HL-60 (cell line): Measurements from ENCODE around the gene ZMPSTE24.
"Not testable (repeated sequence)": the region's sequence is repeated elsewhere in the genome, so short reads cannot be mapped to it uniquely, and the experiment has no call there.

Source experiments
- DNase-seq, 2 experiments: peaks; one replicate each; pipeline ENCODE4 v3.0.0-alpha.2; 2010 to 2020; ENCODE audit warnings: low read depth in 1 of 2, low spot score in 1 of 2
- H3K27ac ChIP-seq: fragments of 250-450 bp; sonication (Bioruptor Pico); replicated peaks from 2 replicates; pipeline ENCODE4 v1.5.1; 2020; ENCODE audit warnings: mild to moderate bottlenecking, moderate library complexity
- H3K27me3 ChIP-seq: fragments of 250-450 bp; sonication (Bioruptor Pico); 2 replicates; pipeline ENCODE4 v1.5.1; 2021; ENCODE audit warnings: mild to moderate bottlenecking, moderate library complexity; ENCODE audit not compliant: insufficient read depth, poor library complexity, severe bottlenecking
- H3K4me3 ChIP-seq: replicated peaks from 2 replicates; pipeline ENCODE4 v1.5.1; 2011; ENCODE audit warnings: mild to moderate bottlenecking, control low read depth, low read length; ENCODE audit not compliant: insufficient read depth
- GABPA ChIP-seq: IDR thresholded peaks from 2 replicates; pipeline ENCODE4 v1.6.1; 2012; ENCODE audit warnings: low read depth
- POLR2AphosphoS5 ChIP-seq: IDR thresholded peaks from 2 replicates; pipeline ENCODE4 v1.6.1; 2012; ENCODE audit warnings: low read depth
- SPI1 ChIP-seq: IDR thresholded peaks from 2 replicates; pipeline ENCODE4 v1.6.1; 2012; ENCODE audit warnings: low read depth, mild to moderate bottlenecking, borderline replicate concordance
- long read RNA-seq: library from polyadenylated mRNA; unstranded; transcript quantifications from one replicate; pipeline ENCODE4 v2.0.0, GENCODE V29; 2020
- TF ChIP-seq, protein P1 (sequence below): IDR thresholded peaks from one replicate; pipeline ENCODE4 v1.5.1; 2011; ENCODE audit warnings: low read length, control low read depth, inconsistent platforms; ENCODE audit not compliant: insufficient read depth
- TF ChIP-seq, protein P2 (sequence below): IDR thresholded peaks from 2 replicates; pipeline ENCODE4 v1.6.1; 2012; ENCODE audit warnings: low read depth; ENCODE audit not compliant: insufficient replicate concordance

Gene ZMPSTE24
- long read RNA-seq, transcript ZMPSTE24-201 (10 exons, 3,108 nt), result major isoform, 265 of 322 reads
- long read RNA-seq, partial matches to known transcripts, result 14 of 322 reads
- long read RNA-seq, other reads (novel, unspliced or antisense), result 43 of 322 reads

DNA sequence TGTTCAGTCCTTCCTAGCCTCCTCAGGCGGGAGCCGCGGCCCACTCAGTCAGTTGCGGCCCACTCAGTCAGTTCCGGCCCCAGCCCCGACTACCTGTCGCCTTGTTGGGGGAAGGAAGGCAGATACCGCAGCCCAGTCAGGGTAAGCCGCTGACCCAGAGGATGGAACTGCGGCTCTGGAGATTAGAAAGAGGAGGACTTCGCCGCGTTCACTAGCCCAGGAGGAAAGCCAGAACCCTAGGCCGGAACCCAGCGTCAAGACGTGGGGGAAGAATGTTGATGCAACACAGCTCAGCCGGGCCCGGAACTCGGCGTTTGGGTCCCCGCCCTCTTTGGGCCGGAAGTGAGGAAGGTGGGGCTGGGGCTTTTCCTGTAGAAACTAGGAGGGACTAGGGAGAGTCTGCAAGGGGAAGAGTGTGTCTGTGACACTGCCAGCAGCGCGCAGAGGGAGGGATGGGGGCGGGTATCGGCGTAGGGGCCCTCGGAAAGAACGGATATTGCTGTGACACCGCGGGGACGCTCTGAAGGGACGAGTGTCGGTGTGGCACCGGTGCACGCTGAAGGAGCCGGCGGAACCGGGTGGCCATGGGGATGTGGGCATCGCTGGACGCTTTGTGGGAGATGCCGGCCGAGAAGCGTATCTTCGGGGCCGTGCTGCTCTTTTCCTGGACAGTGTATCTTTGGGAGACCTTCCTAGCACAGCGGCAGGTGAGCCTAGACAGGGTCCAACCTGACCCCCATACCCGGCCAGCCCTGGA, at the start of gene ZMPSTE24:
Gene ZMPSTE24 (plus strand): TSS at position 549 of the 757 bp plus-strand sequence. CDS start 36 bp downstream, at position 585.
- Histone ChIP-seq H3K4me3 (peak within 1 kb of the TSS; percentile 89), H3K27ac (peak within 1 kb of the TSS; percentile 92), H3K27me3 (no peaks in the 10 kb centered on the region)
- TF ChIP-seq, protein P1, sequence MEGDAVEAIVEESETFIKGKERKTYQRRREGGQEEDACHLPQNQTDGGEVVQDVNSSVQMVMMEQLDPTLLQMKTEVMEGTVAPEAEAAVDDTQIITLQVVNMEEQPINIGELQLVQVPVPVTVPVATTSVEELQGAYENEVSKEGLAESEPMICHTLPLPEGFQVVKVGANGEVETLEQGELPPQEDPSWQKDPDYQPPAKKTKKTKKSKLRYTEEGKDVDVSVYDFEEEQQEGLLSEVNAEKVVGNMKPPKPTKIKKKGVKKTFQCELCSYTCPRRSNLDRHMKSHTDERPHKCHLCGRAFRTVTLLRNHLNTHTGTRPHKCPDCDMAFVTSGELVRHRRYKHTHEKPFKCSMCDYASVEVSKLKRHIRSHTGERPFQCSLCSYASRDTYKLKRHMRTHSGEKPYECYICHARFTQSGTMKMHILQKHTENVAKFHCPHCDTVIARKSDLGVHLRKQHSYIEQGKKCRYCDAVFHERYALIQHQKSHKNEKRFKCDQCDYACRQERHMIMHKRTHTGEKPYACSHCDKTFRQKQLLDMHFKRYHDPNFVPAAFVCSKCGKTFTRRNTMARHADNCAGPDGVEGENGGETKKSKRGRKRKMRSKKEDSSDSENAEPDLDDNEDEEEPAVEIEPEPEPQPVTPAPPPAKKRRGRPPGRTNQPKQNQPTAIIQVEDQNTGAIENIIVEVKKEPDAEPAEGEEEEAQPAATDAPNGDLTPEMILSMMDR, result no peak
- TF ChIP-seq POLR2AphosphoS5 (peak; percentile 91), GABPA (peak; percentile 98), SPI1 (peak; percentile 23; the same call in 1 of the 2 replicates)
- TF ChIP-seq, protein P2, sequence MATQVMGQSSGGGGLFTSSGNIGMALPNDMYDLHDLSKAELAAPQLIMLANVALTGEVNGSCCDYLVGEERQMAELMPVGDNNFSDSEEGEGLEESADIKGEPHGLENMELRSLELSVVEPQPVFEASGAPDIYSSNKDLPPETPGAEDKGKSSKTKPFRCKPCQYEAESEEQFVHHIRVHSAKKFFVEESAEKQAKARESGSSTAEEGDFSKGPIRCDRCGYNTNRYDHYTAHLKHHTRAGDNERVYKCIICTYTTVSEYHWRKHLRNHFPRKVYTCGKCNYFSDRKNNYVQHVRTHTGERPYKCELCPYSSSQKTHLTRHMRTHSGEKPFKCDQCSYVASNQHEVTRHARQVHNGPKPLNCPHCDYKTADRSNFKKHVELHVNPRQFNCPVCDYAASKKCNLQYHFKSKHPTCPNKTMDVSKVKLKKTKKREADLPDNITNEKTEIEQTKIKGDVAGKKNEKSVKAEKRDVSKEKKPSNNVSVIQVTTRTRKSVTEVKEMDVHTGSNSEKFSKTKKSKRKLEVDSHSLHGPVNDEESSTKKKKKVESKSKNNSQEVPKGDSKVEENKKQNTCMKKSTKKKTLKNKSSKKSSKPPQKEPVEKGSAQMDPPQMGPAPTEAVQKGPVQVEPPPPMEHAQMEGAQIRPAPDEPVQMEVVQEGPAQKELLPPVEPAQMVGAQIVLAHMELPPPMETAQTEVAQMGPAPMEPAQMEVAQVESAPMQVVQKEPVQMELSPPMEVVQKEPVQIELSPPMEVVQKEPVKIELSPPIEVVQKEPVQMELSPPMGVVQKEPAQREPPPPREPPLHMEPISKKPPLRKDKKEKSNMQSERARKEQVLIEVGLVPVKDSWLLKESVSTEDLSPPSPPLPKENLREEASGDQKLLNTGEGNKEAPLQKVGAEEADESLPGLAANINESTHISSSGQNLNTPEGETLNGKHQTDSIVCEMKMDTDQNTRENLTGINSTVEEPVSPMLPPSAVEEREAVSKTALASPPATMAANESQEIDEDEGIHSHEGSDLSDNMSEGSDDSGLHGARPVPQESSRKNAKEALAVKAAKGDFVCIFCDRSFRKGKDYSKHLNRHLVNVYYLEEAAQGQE, result peak; percentile 66
- peak; percentile 96 to 99 for DNase-seq

DNA sequence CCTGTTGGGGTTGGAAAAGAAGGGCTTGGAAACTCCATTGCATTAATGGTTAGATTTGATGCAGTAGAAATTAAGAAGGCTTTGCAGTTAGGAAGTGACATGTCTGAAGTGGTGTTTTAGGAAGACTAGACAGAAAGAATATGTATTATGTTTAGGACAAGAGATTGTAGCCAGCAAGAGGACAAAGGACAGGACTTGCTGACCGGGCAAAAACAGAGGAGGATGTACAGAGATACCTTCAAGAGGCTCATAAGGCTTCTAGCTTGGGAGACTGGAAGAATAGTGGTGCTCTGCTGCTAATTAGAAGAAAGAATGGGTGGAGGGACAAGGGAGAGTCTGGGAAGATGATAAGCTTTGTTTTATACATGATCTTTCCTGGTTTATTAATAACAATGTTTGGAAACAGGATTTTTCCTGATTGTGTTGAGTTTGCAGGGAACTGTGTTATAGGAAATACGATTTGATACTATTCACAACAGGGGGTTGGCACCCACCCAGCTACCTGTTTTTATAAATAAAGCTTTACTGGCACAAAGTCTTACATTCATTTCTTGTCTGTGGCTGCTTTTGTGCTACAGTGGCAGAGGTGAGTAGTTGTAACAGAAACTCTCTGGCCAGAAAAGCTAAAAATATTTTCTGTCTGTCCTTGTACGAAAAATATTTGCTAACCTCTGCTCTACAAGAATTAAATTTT, 47.4 kb upstream of the ZMPSTE24 start:
- H3K27ac ChIP-seq, result no peak overlapping the region
- H3K4me3 ChIP-seq, result no peak overlapping the region
- no peaks in the 10 kb centered on the region for H3K27me3 ChIP-seq
- no peak for DNase-seq
- no peak for TF ChIP-seq POLR2AphosphoS5
- TF ChIP-seq, protein P2, result no peak
- no peak for TF ChIP-seq SPI1

DNA sequence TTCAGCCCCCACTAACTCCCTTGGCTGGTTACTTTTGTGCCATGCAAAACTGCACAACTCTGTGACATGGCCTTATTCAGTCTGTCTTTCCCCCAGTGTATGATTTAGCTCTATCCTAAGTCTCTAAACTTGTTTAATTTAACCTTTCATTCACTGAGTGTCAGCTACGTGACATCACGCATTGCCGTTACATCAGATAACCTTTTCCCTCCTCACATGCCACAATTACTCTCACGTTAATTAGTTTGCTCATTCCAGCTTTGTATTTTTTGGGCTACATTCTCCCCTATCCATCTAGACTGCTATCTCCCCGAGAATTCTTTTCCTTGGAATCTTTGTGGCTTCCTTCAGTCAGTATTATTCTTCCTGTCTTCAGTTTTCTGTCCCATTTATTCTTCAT, 39.7 kb upstream of the ZMPSTE24 start:
- no peak for TF ChIP-seq SPI1
- TF ChIP-seq, protein P1, result no peak
- TF ChIP-seq POLR2AphosphoS5, result no peak
- TF ChIP-seq GABPA, result no peak
- TF ChIP-seq, protein P2, result no peak
- Histone ChIP-seq H3K27me3 (no peaks in the 10 kb centered on the region), H3K4me3 (no peak overlapping the region), H3K27ac (no peak overlapping the region)
- no peak for DNase-seq

DNA sequence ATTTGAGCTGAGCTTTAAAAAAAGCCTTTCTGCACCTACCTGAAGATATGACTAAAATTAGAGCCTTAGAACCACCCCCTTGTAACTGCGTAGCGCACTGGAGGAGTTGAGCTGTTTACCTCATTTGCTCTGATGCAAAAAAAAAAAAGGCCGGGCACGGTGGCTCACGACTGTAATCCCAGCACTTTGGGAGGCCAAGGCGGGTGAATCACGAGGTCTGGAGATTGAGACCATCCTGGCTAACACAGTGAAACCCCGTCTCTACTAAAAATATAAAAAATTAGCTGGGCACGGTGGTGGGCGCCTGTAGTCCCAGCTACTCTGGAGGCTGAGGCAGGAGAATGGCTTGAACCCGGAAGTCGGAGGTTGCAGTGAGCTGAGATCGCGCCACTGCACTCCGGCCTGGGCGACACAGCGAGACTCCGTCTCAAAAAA, 36.5 kb upstream of the ZMPSTE24 start:
- not testable (repeated sequence) for H3K4me3 ChIP-seq, H3K27me3 ChIP-seq, DNase-seq, H3K27ac ChIP-seq
